Fibroblast of upper back skin (primary cell): ENCODE measurements around the gene GPR15.
"Not testable (repeated sequence)": the region's sequence is repeated elsewhere in the genome, so short reads cannot be mapped to it uniquely, and the experiment has no call there.

ENCODE experiments used
- DNase-seq: peaks from one replicate; pipeline ENCODE4 v3.0.0-alpha.2; 2013

The GPR15 gene

DNA sequence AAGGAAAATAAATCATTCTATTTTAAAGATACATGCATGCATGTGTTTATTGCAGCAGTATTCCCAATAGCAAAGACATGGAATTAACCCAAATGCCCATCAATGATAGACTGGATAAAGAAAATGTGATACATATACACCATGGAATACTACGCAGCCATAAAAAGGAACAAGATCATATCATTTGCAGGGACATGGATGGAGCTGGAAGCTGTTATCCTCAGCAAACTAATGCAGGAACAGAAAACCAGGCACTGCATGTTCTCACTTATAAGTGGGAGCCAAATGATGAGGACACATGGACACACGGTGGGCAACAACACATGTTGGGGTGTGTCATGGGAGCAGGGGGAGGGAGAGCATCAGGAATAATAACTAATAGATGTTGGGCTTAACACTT lies 28.0 kb downstream of the GPR15 start:
- not testable (repeated sequence) for DNase-seq

DNA sequence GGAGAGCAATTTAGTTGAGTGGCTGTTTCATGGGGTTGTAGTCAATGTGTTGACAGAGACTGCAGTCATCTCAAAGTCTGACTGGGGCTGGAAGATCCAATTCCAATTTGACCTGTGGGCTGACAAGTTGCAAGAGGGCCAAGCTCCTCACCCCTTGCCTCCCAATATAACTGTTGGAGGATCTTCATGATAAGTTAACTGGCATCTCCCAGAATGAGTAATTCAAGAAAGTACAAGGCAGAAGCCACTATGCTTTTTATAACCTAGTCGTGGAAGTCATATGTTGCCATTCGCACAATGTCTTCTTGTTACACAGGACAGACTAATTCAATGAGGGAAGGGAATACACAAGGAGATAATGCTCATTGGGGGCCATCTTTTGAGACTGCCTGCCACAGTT lies 29.1 kb downstream of the GPR15 start:
- no peak for DNase-seq

GRCh38 chr3:98561727-98562521 lies 30.1 kb downstream of the GPR15 start:
- peak; percentile 7 for DNase-seq

DNA sequence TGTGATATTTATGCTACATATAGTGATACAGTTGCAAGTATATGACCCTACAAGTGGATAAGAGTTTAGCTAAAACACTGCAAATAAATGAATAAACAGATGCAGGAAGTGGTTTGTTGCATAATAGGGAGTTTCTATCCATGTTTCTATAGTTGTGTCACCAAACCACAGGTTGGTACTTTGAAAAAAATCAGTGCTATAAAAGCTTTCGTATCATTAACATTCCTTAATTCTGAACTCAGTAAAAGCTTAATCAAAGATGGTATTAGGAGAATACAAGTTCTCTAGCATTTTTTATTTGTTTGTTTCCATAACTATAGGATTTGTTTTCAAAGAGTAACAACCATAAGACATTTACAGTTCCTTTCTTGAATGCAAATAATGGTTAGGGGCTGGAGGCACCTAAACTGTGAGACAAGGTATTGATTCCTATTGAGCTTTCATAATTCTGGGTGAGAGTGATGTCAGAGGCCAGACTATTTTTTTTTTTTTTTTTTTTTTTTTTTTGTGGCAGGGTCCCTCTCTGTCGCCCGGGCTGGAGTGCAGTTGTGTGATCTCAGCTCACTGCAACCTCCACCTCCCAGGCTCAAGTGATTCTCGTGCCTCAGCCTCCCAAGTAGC lies 32.0 kb downstream of the GPR15 start:
- DNase-seq, result peak; percentile 45

DNA sequence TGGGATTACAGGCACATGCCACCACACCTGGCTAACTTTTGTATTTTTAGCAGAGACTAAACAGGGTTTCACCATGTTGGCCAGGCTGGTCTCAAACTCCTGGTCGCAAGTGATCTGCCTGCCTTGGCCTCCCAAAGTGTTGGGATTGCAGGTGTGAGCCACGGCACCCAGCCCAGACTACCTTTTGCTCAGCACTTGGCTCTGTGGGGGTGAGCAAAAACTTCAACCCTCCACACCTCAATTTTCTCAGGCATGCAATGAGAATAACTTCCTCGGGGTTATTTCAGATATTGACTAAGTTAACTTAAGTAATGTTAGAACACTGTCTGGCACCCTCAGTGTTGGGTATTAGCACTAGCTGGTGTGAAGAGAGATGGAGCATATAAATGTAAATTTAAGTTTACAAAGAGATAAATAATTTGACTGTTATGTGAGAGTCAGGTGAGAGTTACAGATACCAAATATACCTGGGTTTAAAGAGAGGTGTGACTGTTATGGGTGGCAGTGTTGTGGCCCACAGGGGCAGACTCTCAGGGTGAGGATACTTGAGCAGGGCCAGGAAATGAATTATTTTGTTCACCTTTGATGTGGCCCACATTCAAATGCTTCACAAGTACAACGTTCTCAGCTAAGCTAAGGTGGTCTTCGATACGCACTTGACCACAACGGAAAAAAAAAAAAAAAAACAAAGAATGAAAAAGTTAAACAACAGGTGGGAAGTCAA lies 32.7 kb downstream of the GPR15 start:
- no peak for DNase-seq

GRCh38 chr3:98565237-98565643 lies 33.5 kb downstream of the GPR15 start:
- no peak for DNase-seq

DNA sequence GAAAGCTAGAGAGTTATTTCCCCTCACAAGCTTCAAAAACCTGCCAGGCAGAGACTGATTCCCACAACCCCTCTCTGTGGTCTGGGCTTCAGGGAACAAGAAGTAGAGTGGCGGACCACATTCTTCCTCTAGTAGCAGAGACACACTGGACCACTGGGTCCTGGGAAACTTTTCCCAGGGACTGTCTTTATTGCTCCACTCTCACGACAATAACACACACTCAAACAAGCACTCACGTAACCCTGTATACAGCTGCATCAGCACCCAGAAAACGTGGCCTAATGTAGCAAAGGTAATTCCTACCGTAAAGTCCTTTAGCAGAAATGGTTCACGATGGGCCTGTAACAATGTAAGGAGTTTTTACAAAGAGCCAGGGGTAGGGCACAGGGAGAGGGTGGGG lies 34.1 kb downstream of the GPR15 start:
- no peak for DNase-seq

- no peak for DNase-seq
Measured at GRCh38 chr3:98567666-98568270, 36.0 kb downstream of the GPR15 start.

DNA sequence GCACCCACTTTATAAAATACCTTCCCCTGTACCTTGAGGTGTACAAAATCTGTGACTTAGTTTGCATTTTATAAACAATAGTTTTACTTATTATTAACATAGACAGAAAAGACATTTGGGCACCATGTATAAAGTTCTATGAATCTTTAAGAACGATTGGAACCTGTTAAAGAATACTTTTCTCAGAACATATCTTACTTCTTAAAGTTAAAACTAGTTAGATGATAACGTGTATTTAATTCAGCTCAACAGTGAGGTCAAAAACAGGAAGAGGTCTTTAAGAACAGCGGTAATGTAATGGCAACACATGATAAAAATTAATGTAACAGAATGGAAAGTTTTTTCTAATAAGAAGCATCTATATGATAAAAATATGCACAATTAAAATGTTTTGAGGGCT lies 36.6 kb downstream of the GPR15 start:
- DNase-seq, result no peak

DNA sequence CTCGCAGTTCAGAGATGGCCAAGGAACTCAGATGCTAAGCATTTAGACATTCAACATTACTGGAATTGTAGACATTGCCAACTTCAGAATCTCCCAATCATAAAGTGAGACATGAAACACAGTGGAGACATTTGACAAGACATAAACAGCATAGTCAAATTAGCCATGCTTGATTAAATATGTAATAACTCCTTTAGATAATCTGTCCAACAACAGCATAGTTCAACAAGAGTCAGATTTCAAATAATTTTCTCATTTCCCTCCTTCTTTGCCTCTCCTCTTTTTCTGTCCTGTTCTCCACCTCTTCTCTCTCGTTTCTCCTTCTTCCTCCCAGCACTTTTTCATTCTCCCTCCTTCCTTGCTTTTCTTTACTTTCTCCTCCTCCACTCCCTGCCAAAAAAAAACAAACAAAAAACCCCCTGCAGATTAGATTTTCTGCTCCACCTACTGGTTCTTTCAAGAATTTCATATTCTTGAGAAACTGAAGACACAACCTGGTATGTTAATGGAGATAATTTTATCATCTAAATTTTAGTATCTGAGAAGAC lies 41.5 kb downstream of the GPR15 start:
- peak; percentile 37 for DNase-seq

- no peak for DNase-seq
Measured at GRCh38 chr3:98574132-98574531, 42.4 kb downstream of the GPR15 start.

GRCh38 chr3:98577178-98577895 lies 45.6 kb downstream of the GPR15 start:
- DNase-seq, result peak; percentile 86

GRCh38 chr3:98580401-98581386 lies 48.9 kb downstream of the GPR15 start:
- DNase-seq, result no peak

- no peak for DNase-seq
Measured at GRCh38 chr3:98581474-98581873, 49.7 kb downstream of the GPR15 start.

DNA sequence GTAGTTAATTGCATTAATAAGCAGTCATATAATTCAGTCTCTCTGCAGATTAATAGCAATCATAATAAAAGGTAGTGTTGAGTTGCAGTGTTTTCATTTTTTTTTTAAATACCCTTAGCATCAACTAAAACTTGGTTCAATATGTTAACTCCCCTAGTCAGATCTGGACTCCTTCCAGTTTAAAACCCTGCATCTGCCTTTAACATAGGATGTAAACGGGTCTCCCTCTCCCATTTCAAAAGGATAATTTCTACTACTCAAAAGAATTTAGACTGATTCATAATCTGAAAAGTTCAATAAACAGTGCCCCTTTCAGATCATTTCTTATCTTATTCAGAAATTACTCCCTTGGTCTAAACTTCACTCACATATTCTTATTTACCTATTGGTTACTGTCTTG lies 50.3 kb downstream of the GPR15 start:
- no peak for DNase-seq

DNA sequence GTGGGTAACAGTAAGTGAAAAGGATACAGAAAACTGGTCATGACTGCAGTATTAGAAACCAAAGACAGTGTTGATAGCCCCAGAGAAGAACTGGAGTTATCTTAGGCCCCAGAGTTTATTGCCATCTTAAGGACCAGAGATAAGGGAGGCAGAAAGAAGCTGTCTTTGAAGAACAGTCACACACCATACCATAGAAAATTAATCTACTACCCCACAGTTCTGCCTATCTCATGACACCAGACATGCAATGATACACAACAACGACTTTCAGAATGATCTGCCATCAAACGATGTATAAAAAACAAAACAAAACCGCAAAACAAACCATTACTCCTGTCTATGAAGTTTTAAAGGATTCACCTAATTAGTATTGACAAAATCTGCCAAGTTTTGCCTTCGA lies 52.0 kb downstream of the GPR15 start:
- no peak for DNase-seq
